ACHN (cell line): ENCODE measurements around the gene GPR85.
A peak's percentile ranks its signal among the peaks of the same experiment; 100 is the strongest.
"Not testable (repeated sequence)": the region's sequence is repeated elsewhere in the genome, so short reads cannot be mapped to it uniquely, and the experiment has no call there.

Experiments
- DNase-seq: peaks from one replicate; pipeline ENCODE4 v3.0.0-alpha.2; 2015
- in situ Hi-C: cut with HindIII; loops from 2 replicates; pipeline ENCODE4 v1.10.0; 2017; ENCODE audit warnings: low sequenced_read_pairs, low pct_ligation_motif_present, low pct_unique_long_range_greater_than_20kb

The GPR85 gene

DNA sequence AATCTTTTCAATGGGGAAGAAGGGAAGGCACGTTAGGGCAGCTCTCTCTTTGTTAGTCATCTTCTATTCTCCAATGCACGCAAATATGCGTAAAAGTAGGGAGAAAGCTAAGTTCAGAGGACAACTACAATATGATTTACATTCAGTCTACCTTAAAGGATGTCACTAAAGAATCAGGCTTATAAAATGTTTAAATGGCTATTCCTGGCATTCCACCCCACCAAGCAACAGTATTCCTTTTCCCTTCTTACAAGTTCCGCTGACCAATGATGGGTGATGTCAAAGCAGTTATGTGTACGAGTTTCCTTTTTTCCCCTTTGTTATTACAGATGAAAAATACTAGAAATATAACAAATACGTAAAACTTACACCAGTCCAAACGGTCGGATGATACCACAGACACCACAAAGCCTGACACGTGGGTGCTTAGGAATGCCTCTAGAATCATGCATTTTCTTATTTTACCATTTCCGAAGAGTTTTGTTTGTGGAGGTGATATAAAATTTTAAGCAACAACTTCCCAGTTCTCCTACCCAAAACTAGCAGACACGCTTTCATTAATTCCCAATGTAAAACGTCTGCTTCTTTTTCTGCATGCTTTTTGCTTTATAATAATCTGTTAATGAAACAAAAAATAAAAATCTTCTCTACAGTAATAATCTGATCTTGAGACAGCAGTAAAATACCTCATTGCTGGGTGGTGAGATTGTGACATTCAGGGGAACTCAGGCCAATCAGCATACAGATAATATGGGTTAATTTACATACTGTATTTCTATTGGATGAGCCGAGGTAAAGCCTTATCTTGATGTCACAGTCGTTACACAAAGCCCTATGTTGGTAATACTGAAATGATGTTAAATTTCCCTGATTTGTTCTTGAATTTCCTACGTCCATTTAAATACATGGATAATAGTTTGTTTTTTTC is 708 bp upstream of the GPR85 start:
- peak; percentile 93 for DNase-seq
- in situ Hi-C loops: no loop called here

DNA sequence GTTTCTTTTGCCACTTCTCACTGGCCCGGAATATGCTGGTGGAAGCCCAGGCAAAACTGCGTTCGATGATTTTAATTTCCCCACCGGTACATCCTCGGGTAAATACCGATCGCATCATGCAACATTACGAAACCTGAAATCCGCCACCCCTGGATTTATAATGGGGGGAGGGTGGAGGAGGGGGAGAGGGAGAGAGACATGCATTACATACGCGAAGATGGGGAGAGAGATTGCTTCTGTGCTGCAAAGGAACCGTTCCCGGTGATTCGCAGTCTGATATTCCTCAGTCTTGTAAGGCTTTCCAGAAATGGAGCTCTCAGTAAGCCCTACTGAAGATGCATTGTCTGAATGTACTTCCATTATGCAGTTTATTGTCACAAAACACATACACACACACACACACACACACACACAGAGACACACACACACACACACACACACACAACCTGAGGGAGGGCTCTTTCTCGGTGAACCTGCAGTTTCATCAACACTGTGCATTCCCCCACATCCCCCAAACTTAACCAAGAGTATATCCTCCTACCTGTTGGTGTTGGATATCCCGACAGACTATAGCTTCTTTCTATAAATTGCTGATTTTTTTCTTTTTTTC is 741 bp downstream of the GPR85 start:
- peak; percentile 37 for DNase-seq
- in situ Hi-C loops: no loop called here

DNA sequence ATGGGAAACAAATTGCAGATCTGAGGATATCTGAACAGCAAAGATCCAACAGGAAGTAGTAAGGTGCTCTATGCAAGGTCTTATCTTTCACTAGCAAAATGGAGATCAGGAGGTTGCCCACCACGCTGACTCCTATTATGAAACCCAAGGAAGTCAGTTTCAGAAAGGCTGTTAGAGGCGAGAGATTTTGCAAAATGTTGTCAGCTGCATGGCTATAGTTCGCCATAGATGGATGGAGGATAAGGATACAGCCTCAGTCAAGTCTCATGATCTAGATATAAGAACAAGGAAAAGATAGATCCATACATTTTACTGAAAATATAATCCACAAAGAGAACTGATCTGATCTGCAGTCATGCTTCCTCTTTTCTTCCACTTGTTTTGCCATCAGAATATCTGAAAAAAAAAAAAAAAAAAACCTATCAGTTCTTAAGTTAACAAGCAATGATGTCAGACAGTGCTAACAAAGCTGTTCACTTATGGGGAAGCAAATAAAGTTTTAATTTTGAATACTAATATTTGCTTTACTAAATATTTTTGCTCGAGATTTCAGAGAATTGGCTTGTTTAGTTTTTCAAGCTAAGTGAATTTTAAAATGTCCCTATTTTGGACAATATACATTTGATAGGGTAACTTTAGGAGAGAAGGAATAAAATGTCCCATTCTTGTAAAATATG is 2.0 kb downstream of the GPR85 start:
- in situ Hi-C loops: no loop called here

DNA sequence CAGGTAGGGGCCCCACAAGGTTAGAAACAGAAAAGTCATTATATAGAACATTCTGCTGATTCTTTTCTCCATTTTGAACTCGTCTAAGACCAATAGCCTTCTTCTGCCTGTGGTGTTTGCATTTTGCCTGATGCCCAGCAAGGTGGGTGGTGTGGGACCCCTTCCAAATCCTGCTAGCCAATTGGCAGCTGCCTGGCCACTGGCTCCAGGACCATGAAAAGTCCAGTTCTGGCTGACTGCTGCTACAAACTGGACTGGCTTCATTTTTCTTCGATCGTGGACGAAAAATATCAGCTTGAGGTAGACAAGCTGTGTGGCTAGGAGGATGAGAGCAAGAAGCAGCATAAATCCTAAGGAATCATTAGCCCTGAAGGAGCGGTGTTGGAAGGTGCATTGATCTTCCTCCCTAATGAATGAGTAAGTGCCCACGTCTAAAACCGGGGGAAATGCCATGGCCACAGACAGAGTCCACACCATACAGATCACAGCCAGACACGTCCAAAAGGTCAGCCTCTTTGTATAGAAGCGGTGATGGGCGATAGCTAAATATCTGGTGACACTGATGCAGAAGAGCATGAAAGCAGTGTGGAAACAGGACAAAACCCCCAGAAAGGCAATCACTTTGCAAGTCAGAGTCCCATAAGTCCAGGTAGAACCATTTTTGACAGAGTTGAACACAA is 2.7 kb downstream of the GPR85 start:
- in situ Hi-C loops: no loop called here
- DNase-seq: no peak

More for the DNA sequence above, 2.0 kb downstream of the GPR85 start:
- no peak for DNase-seq

DNA sequence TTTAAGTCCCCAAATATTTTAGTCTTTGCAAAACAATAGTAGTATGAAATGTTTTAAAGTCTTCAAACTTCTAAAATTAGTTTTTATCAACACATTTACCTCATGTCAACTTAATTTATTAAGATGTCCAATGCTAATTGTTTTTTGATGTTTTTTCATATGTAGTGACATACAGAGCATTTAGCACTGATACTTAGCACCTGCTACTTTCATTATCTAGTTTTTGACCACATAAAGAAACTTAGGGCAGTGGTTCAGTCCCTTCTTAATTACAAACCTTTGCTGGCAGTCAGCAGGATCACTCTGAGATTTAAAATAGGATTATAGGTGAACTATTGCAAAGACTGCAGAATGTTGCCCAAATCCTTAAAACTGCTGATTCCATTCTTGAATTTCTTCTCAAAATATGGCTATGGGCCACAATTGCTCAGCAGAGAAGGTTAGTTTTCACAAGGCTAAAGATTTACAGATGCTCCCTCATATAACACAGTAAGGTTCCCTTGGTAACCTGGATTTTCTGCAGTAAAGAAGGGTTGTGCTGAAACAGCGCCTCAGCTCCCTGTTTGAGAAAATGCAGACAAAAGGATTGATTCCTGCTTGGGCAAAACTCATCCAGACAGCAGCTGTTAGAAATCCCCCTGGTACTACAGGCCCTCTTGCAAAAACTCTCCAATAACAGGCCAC is 3.4 kb downstream of the GPR85 start:
- no peak for DNase-seq
- in situ Hi-C loops: no loop called here

DNA sequence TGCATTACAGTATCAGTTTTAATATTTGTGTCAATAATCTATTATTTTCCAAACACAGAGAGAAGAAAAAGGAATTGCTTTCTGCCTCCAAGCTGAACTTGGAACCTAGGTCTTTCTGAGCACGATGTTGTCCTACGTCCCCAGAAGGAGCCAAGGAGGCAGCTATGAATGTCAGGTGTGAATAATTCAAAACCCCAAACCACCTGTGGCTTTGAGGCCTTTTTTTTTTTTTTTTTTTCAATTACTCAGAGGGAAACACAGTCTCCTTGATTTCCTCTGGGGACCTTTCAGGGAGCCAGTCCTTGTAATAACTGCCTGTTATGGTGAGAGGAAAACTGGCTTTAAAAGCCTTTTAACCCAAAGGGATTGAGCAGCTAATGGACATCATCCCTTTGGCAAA is 8.3 kb downstream of the GPR85 start:
- no peak for DNase-seq
- in situ Hi-C loops: no loop called here

DNA sequence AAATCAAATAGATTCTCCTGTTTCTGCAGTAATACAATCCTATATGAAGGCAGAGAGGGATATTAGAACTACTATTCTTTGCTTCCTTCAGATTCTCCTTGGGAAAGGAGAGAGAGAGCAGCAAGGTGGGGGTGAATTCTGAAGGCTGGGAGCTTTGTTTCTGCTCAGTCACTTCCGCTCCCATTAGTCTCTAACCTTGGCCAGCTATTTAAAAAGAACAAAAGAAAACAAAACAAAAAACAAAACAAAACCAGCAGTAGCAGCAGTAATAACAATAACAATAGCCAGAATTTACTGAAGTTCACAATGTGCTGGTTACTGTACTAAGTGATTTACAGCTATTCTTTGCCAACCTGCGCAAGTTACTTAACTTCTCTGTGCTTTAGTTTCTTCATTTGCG is 9.9 kb downstream of the GPR85 start:
- in situ Hi-C loops: no loop called here
- DNase-seq: no peak

DNA sequence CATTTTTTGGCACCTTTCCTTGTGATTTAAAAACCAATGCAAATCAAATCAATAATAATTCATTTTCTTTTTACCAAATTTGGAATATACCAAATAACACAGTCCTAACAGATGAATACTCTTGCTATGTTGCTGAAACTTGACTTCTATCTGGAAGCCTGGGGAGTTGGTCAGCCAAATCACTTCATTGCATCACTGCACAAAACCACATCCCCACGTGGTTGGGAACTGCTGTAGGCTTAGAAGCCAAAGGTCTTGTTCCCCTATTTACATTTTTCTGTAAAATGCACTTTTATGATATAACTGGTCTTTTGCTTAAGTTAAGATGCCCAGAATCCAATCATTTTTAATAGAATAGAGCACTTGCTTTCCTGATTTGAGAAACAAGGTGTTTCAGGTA is 15.2 kb downstream of the GPR85 start:
- in situ Hi-C loops: no loop called here
- DNase-seq: peak; percentile 40

DNA sequence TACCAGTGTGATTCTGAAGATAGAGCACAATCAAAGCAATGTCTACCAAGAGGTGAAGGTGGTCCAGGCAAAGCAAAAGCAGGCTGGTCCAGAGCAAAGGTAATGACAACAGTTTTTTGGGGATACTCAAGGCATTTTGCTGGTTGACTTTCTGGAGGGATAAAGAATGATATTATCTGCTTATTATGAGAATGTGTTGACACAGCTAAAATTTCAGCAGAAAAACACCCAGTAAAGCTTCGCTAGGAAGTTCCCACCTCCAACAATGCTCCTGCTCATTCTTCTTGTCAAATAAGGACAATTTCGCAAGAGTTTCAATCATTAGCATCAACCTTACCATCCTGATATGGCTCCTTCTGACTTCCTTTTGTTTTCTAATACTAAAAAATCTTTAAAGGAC is 24.1 kb downstream of the GPR85 start:
- in situ Hi-C loops: no loop called here
- DNase-seq: no peak

DNA sequence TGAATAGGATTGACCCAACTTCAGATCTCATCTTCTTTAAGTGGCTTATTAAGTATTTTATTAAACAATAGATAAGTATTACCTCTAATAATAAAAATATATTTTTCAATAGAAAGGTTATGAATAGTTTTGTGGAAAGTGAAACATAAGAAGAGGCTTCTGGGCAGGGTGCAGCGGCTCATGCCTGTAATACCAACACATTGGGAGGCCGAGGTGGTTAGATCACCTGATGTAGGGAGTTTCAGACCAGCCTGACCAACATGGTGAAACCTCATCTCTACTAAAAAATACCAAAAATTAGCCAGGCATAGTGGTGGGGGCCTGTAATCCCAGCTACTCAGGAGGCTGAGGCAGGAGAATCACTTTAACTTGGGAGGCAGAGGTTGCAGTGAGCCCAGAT is 26.5 kb downstream of the GPR85 start:
- no peak for DNase-seq
- in situ Hi-C loops: no loop called here

DNA sequence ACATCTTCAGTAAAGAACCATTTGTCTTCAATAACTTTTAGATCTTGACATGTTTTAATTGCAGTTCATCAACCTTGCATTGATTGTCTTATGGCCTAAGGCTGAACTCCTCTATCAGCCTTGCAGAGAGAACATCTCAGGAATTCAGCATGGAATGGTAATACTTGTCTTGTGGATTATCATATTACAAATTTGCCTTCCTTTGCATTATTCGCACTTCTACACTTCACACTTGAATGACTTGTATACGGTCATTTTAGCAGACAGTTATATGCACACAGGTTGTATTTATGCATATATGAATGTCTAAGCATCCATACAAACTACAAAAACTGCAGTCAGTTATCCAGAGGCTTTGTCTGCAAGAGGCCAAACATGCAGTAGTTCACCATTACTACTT is 31.7 kb downstream of the GPR85 start:
- DNase-seq: no peak
- in situ Hi-C loops: no loop called here

DNA sequence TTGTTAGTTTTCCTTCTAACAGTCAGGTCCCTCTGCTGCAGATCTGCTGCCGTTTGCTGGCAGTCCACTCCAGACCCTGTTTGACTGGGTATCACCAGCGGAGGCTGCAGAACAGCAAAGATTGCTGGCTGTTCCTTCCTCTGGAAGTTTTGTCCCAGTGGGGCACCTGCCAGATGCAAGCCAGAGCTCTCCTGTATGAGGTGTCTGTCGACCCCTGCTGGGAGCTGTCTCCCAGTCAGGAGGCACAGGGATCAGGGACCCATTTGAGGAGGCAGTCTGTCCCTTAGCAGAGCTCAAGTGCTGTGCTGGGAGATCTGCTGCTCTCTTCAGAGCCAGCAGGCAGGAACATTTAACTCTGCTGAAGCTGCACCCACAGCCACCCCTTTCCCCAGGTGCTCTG is 32.4 kb downstream of the GPR85 start:
- in situ Hi-C loops, DNase-seq: not testable (repeated sequence)

DNA sequence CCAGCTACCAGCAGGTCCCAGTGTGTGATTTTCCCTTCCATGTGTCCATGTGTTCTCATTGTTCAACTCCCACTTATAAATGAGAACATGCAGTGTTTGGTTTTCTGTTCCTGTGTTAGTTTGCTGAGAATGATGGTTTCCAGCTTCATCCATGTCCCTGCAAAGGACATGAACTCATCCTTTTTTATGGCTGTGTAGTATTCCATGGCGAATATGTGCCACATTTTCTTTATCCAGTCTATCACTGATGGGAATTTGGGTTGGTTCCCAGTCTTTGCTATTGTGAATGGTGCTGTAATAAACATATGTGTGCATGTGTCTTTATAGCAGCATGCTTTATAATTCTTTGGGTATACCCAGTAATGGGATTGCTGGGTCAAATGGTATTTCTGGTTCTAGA is 37.4 kb downstream of the GPR85 start:
- in situ Hi-C loops, DNase-seq: not testable (repeated sequence)

DNA sequence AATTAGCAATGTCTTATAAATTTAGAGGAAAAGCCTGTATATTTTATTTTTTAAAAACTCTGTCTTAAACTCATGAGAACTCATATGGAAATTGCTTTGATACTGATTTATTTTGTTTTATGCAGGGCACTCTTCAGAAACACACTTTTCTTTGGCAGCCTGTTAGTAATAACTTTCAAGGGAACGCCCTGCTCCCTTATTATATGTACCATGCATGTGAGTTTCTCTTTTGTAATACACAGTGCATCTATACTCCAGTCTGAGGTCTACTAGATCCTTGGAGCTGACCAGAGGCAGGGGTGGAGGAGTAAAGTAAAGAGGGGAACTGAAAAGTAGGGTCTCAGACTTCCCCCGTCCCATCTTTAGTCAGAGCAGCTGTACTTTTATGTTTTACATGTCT is 40.2 kb downstream of the GPR85 start:
- DNase-seq: no peak
- in situ Hi-C loops: no loop called here

DNA sequence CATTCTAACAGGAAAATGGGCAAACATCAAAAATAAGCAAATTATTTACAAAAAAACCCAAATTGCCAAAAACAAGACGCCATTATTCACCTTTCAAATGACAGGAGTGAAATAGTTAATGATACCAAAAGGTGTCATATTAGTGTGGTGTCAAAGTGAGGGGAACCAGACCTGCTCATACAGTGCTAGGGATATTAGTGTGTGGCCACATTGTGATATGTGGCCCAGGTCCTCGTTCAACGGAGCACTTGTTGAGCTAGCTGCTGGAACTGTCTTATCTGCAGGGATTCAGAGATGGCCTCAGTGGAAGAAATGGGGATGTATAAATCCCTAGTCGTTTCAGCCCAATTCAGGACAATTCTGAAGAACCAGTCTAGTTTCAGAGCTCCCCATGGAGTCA is 41.2 kb downstream of the GPR85 start:
- no peak for DNase-seq
- in situ Hi-C loops: no loop called here

DNA sequence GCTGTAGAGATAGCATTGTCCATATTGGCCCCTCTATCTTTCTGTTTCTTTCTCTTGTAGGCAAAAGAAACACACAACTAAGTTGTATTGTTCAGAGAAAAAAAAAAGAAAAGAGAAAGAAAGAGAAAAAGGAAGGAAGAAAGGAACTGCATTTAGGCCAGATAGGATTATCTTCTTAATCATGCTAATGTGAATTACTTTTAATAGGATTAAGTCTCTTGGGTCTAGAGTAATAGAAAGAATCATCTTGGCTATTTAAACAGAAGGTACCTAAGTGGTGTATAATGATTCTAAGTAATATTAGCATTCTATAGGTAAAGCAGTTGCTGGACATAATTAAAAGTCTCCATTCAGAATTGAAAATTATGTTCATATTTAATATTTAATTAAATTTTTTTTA is 42.2 kb downstream of the GPR85 start:
- no peak for DNase-seq
- in situ Hi-C loops: no loop called here

DNA sequence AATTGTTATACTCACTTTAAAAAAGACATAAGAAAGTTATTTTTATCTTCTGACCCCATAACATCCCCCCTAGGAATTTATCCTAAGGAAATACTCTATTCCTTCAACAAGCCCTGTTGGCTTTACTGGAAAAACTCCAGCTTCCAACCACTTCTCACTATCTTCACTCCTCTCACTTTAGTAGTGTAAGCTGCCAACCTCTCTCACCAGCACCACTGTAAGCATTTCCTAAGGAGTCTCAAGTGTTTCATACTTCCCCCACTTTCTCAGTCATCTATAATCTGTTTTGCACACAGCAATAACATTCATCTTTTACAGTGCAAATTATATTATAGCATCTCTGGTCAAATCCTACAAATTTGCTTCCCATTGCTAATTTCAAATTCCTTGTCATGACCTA is 45.8 kb downstream of the GPR85 start:
- in situ Hi-C loops: no loop called here
- no peak for DNase-seq

DNA sequence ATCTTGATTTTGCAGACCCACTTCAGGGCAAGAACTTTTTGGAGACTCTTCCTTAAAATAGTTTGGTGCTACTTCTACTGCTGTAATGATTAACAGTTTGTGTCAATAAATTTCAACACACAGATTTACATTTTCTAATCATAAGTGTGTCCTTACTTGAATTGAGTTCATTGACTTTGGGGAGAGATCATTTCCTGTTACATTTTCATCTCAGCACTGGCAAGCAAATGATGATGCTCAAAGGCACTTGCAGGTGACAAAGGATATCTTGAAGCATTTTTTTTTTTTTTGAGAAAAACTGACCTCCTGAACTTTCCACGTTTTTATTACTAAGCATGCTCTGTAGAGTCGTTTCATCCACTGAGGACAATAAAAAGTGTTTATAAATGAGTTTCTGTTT is 52.7 kb downstream of the GPR85 start:
- in situ Hi-C loops: no loop called here
- no peak for DNase-seq
